Right lobe of liver (tissue), 6 donors: ENCODE data around the gene A3GALT2. TPM values are rescaled to one million over a fixed set of nuclear protein-coding genes. Genes with fewer than 3 reads are reported as not detected.

Source experiments
- ATAC-seq, 4 donors: fragments of 200-7000 bp; cut with Tn5 transposase; one replicate each; pipeline ENCODE4 v1.9.1; 2020; ENCODE audit warnings: mild to moderate bottlenecking in 4 of 4, moderate library complexity in 4 of 4
- DNase-seq, 3 donors: peaks; one replicate each; pipeline ENCODE4 v3.0.0-alpha.2; 2020
- H3K27ac ChIP-seq, 3 donors: fragments of 200-600 bp; one replicate each; pipeline ENCODE4 v1.8.0; 2022
- H3K27me3 ChIP-seq, 2 donors: fragments of 200-600 bp; one replicate each; pipeline ENCODE4 v1.8.0; 2022
- H3K36me3 ChIP-seq, 4 donors: fragments of 200-600 bp; sonication (generic) in 1 of 4; one replicate each; pipeline versions ENCODE4 v1.5.1 to v1.8.0; 2017 to 2022; ENCODE audit warnings: control low read depth in 1 of 4
- H3K4me1 ChIP-seq, 4 donors: fragments of 200-600 bp; sonication (generic) in 1 of 4; one replicate each; pipeline versions ENCODE4 v1.5.1 to v1.8.0; 2017 to 2022; ENCODE audit warnings: control low read depth in 1 of 4
- H3K4me3 ChIP-seq, 3 donors: fragments of 200-600 bp; one replicate each; pipeline ENCODE4 v1.8.0; 2022
- H3K9me3 ChIP-seq, 4 donors: fragments of 200-600 bp; sonication (generic) in 1 of 4; one replicate each; pipeline versions ENCODE4 v1.5.1 to v1.8.0; 2017 to 2022; ENCODE audit warnings: control low read depth in 1 of 4
- POLR2A ChIP-seq: fragments of 450-650 bp; IDR thresholded peaks from one replicate; pipeline ENCODE4 v1.6.1; 2017; ENCODE audit warnings: antibody characterized with exemption, mild to moderate bottlenecking
- WGBS: methylation state at CpG from one replicate; pipeline ENCODE4 v1.1.6; 2018; ENCODE audit warnings: low coverage, low lambda C conversion rate; ENCODE audit not compliant: insufficient coverage; ENCODE audit errors: missing lambda C conversion rate; 5-methylcytosine and 5-hydroxymethylcytosine counted together
- intact Hi-C, 2 donors: fragments of 100-400 bp; cut with DNase I; formaldehyde crosslinking; loops; one replicate each; pipeline versions ENCODE4 v1.11.2 to v1.14.1; 2022
- total RNA-seq, 6 experiments: library from RNA; depleted of rRNA in 2 of 6; stranded (reverse); fragments of >200 nt in 2 of 6; fragmentation: NEBNext Ultra II Directional in 3 of 6; extraction: Animal tissue kit (Norgen Biotek cat#: 25700) in 3 of 6; gene quantifications; one replicate each; pipeline versions ENCODE4 v1.1.0 to v1.2.4, GENCODE V29; 2016 to 2023
- TF ChIP-seq, protein P1 (sequence below), 4 donors: fragments of 200-600 bp in 3 of 4; fragments of 450-650 bp in 1 of 4; IDR thresholded peaks; one replicate each; pipeline versions ENCODE4 v1.5.1 to v1.8.0; 2016 to 2022; ENCODE audit warnings: antibody characterized with exemption in 4 of 4, mild to moderate bottlenecking in 2 of 4
- donor health status: DM: no; HTN: yes; CAD: no.
- donor health status: DM: no; HTN: no; CAD: no.
- donor health status: DM: no; HTN: no; CAD: no.
- donor health status: DM: no; HTN: yes; CAD: no.
- donor health status: DM: no; HTN: yes; CAD: no.

The A3GALT2 gene
- total RNA-seq, 6 experiments from 2014 or later, result not detected

GRCh38 chr1:33332357-33332789 is 11.5 kb upstream of the A3GALT2 start:
- no peak overlapping the region for H3K4me3 ChIP-seq
- no peaks in the 10 kb centered on the region for H3K9me3 ChIP-seq
- H3K27me3 ChIP-seq, result no peaks in the 10 kb centered on the region
- ATAC-seq (no peak), DNase-seq (no peak)
- WGBS, result 50% methylated on average over 1 of the region's 10 CpGs
- intact Hi-C loops, result no loop called here
- H3K4me1 ChIP-seq, result peaks cover 2 to 69% (median 17%) of the 10 kb centered on the region in 4 donors
- peak overlapping the region in 2 of 3 donors; percentile 14 to 61 for H3K27ac ChIP-seq
- TF ChIP-seq, protein P1, sequence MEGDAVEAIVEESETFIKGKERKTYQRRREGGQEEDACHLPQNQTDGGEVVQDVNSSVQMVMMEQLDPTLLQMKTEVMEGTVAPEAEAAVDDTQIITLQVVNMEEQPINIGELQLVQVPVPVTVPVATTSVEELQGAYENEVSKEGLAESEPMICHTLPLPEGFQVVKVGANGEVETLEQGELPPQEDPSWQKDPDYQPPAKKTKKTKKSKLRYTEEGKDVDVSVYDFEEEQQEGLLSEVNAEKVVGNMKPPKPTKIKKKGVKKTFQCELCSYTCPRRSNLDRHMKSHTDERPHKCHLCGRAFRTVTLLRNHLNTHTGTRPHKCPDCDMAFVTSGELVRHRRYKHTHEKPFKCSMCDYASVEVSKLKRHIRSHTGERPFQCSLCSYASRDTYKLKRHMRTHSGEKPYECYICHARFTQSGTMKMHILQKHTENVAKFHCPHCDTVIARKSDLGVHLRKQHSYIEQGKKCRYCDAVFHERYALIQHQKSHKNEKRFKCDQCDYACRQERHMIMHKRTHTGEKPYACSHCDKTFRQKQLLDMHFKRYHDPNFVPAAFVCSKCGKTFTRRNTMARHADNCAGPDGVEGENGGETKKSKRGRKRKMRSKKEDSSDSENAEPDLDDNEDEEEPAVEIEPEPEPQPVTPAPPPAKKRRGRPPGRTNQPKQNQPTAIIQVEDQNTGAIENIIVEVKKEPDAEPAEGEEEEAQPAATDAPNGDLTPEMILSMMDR (IDR thresholded peaks at IDR 0.05), result no peak
- TF ChIP-seq POLR2A, result no peak
- peaks cover 27 to 62% (median 40%) of the 10 kb centered on the region in 4 donors for H3K36me3 ChIP-seq

GRCh38 chr1:33331444-33332356 is 10.8 kb upstream of the A3GALT2 start:
- Histone ChIP-seq H3K27me3 (no peaks in the 10 kb centered on the region), H3K9me3 (no peaks in the 10 kb centered on the region), H3K4me3 (no peak overlapping the region), H3K4me1 (peaks cover 2 to 69% (median 17%) of the 10 kb centered on the region in 4 donors), H3K36me3 (peaks cover 27 to 68% (median 44%) of the 10 kb centered on the region in 4 donors), H3K27ac (no peak overlapping the region)
- 80% methylated on average over 2 of the region's 10 CpGs for WGBS
- intact Hi-C loops, result no loop called here
- DNase-seq (no peak), ATAC-seq (no peak)
- TF ChIP-seq, protein P1 (IDR thresholded peaks at IDR 0.05), result no peak
- TF ChIP-seq POLR2A, result no peak

GRCh38 chr1:33330906-33331305 is 10.0 kb upstream of the A3GALT2 start:
- no peak for ATAC-seq
- H3K27me3 ChIP-seq, result no peaks in the 10 kb centered on the region
- DNase-seq, result no peak
- H3K4me3 ChIP-seq, result no peak overlapping the region
- intact Hi-C loops, result no loop called here
- H3K4me1 ChIP-seq, result peaks cover 2 to 65% (median 15%) of the 10 kb centered on the region in 4 donors
- 80% methylated on average over 1 of the region's 7 CpGs for WGBS
- TF ChIP-seq POLR2A, result no peak
- peaks cover 33 to 76% (median 49%) of the 10 kb centered on the region in 4 donors for H3K36me3 ChIP-seq
- H3K9me3 ChIP-seq, result no peaks in the 10 kb centered on the region
- no peak overlapping the region for H3K27ac ChIP-seq

- DNase-seq, result no peak
Measured at GRCh38 chr1:33330361-33330890, 9.5 kb upstream of the A3GALT2 start.

More at GRCh38 chr1:33330361-33330890, 9.5 kb upstream of the A3GALT2 start:
- Histone ChIP-seq H3K9me3 (no peaks in the 10 kb centered on the region), H3K4me3 (no peak overlapping the region), H3K4me1 (peaks cover 2 to 62% (median 12%) of the 10 kb centered on the region in 4 donors), H3K27me3 (no peaks in the 10 kb centered on the region), H3K27ac (no peak overlapping the region), H3K36me3 (peaks cover 38 to 81% (median 54%) of the 10 kb centered on the region in 4 donors)
- TF ChIP-seq, protein P1 (IDR thresholded peaks at IDR 0.05), result no peak
- no peak for TF ChIP-seq POLR2A
- no peak for ATAC-seq
- WGBS, result 89% methylated on average over 3 of the region's 3 CpGs
- intact Hi-C loops, result no loop called here
